HepG2 (cell line): ENCODE measurements around the gene ST6GALNAC2. TPM values are rescaled to one million over a fixed set of nuclear protein-coding genes. Genes with fewer than 3 reads are reported as not detected.

Source experiments
- ELF3 ChIP-seq: IDR thresholded peaks from 2 replicates; pipeline ENCODE4 v1.6.1; 2016; ENCODE audit warnings: missing genetic modification reagents, missing compliant biosample characterization
- GPN1 ChIP-seq: sonication (generic); formaldehyde crosslinking; IDR thresholded peaks from 2 replicates; pipeline ENCODE4 v1.5.1; 2020; ENCODE audit warnings: missing genetic modification reagents, borderline replicate concordance
- HNRNPH1 ChIP-seq: fragments of 200-400 bp; formaldehyde crosslinking; optimal IDR thresholded peaks from 2 replicates; pipeline ENCODE3; 2017; ENCODE audit warnings: mild to moderate bottlenecking, low read depth, low read length
- IRX3 ChIP-seq: sonication (generic); formaldehyde crosslinking; IDR thresholded peaks from 2 replicates; pipeline ENCODE4 v1.8.1; 2023; ENCODE audit warnings: mild to moderate bottlenecking, low read depth, missing genetic modification reagents, borderline replicate concordance
- JDP2 ChIP-seq: sonication (generic); formaldehyde crosslinking; IDR thresholded peaks from 2 replicates; pipeline ENCODE4 v1.8.1; 2022; ENCODE audit warnings: missing genetic modification reagents, borderline replicate concordance
- KLF9 ChIP-seq: IDR thresholded peaks from 2 replicates; pipeline ENCODE4 v1.6.1; 2016; ENCODE audit warnings: low read depth
- MIER3 ChIP-seq: IDR thresholded peaks from 2 replicates; pipeline ENCODE4 v1.6.1; 2016; ENCODE audit warnings: missing compliant biosample characterization, borderline replicate concordance
- PLRG1 ChIP-seq: fragments of 450-650 bp; conservative IDR thresholded peaks from 2 replicates; pipeline ENCODE4 v1.6.1; 2016
- U2AF1 ChIP-seq: fragments of 200-400 bp; formaldehyde crosslinking; optimal IDR thresholded peaks from 2 replicates; pipeline ENCODE3; 2017; ENCODE audit warnings: mild to moderate bottlenecking, low read depth, low read length
- ZBTB8A ChIP-seq: sonication (generic); formaldehyde crosslinking; IDR thresholded peaks from 2 replicates; pipeline ENCODE4 v1.4.0; 2020; ENCODE audit warnings: mild to moderate bottlenecking, low read depth, missing genetic modification reagents, borderline replicate concordance
- ZKSCAN8 ChIP-seq: IDR thresholded peaks from 2 replicates; pipeline ENCODE4 v1.6.1; 2016; ENCODE audit warnings: borderline replicate concordance, missing genetic modification reagents, missing compliant biosample characterization
- ZNF354B ChIP-seq: sonication (generic); formaldehyde crosslinking; IDR thresholded peaks from 2 replicates; pipeline ENCODE4 v1.8.0; 2022; ENCODE audit warnings: mild to moderate bottlenecking, missing genetic modification reagents
- ZNF615 ChIP-seq: sonication (generic); formaldehyde crosslinking; IDR thresholded peaks from 2 replicates; pipeline ENCODE4 v1.5.0; 2020; ENCODE audit warnings: mild to moderate bottlenecking, missing genetic modification reagents, borderline replicate concordance
- ZNF768 ChIP-seq: sonication (generic); formaldehyde crosslinking; IDR thresholded peaks from 2 replicates; pipeline ENCODE4 v1.4.0; 2020; ENCODE audit warnings: missing genetic modification reagents
- ZNF850 ChIP-seq: sonication (generic); formaldehyde crosslinking; conservative IDR thresholded peaks from 2 replicates; pipeline ENCODE4 v1.9.0; 2021; ENCODE audit warnings: mild to moderate bottlenecking, missing genetic modification reagents
- polyA plus RNA-seq, 8 experiments: library from polyadenylated mRNA; depleted of rRNA in 3 of 8; stranded (reverse) in 7 of 8; unstranded in 1 of 8; fragments of >200 nt; fragmentation: Illumina TruSeq in 4 of 8; extraction: Trizol in 4 of 8; gene quantifications; 2 replicates each; pipeline versions ENCODE4 v1.2.1 to v1.2.3, GENCODE V29; 2011 to 2016; ENCODE audit warnings: low read depth in 4 of 8, missing spikeins in 1 of 8, mixed read lengths in 1 of 8; ENCODE audit not compliant: insufficient read depth in 1 of 8
- total RNA-seq, 5 experiments: library from RNA; depleted of rRNA; stranded (reverse); fragments of >200 nt; fragmentation: Illumina TruSeq; extraction: Trizol; gene quantifications; 2 replicates each; pipeline ENCODE4 v1.2.3, GENCODE V29; 2016; ENCODE audit warnings: low read depth in 1 of 5
- TF ChIP-seq, protein P1 (sequence below): sonication (generic); formaldehyde crosslinking; IDR thresholded peaks from 2 replicates; pipeline ENCODE4 v1.4.0; 2020; ENCODE audit warnings: mild to moderate bottlenecking, missing genetic modification reagents
- TF ChIP-seq, protein P2 (sequence below): sonication (generic); formaldehyde crosslinking; IDR thresholded peaks from 2 replicates; pipeline ENCODE4 v1.8.0; 2022; ENCODE audit warnings: mild to moderate bottlenecking, missing genetic modification reagents, moderate library complexity
- TF ChIP-seq, protein P3 (sequence below): sonication (generic); formaldehyde crosslinking; IDR thresholded peaks from 2 replicates; pipeline ENCODE4 v1.4.0; 2020; ENCODE audit warnings: missing genetic modification reagents, borderline replicate concordance
- TF ChIP-seq, protein P4 (sequence below): sonication (generic); formaldehyde crosslinking; IDR thresholded peaks from 2 replicates; pipeline ENCODE4 v1.8.1; 2023; ENCODE audit warnings: mild to moderate bottlenecking, missing genetic modification reagents, borderline replicate concordance
- TF ChIP-seq, protein P5 (sequence below), 2 experiments: sonication (generic) in 1 of 2; formaldehyde crosslinking in 1 of 2; IDR thresholded peaks; 2 replicates each; pipeline versions ENCODE4 v1.4.0 to v1.6.1; 2018 to 2020; ENCODE audit warnings: missing genetic modification reagents in 2 of 2, borderline replicate concordance in 1 of 2, low read depth in 1 of 2, mild to moderate bottlenecking in 1 of 2, missing biosample characterization in 1 of 2
- TF ChIP-seq, protein P6 (sequence below): sonication (generic); formaldehyde crosslinking; IDR thresholded peaks from 2 replicates; pipeline ENCODE4 v1.5.1; 2020; ENCODE audit warnings: mild to moderate bottlenecking, moderate library complexity, missing genetic modification reagents

ST6GALNAC2 gene
- total and polyA plus RNA-seq, 2 of the 13 experiments (the other 11 are each of a cell fraction or from before 2014, with no cell fraction given) = 0.12 to 0.49 TPM

DNA sequence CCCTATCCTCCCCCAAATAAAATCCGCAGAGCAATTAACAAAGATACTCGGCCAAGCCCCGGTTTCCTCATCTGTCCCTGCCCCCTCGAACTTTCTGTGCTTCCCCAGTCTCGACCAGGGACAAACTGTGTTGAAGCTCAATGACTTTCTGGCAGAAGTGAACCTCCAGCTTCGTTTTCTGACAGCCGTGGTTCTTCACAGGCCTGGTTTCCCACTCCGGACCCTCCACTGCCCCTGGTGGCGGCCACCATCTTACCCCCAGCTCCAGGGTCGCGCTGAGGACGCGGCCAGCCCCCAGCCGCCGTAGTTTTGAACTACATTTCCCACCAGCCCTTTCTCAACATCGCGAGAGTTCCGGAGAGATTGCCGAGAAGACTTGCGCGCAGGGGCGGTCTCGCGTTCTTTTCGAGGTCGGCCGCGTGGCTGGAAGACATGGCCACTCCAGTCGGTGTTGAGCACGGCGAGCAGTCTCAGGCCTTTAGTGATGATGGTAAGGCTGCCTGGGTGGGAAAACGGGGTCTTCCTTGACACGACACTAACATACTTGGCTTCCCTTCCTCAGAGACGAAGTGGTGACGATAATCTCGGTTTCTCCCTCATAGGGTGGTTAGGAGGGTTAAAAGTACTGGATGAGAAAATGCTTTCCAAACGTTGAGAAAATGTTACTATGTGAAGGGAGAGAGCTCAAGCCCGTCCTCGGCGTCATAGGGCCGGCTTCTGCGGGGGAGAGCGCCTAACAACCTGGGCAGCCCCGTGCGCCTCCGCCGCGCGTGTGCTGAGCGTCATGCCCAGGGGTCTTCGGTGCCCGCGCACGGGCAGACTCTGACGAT is 28.1 kb downstream of the ST6GALNAC2 start (continued):
- TF ChIP-seq, protein P1, sequence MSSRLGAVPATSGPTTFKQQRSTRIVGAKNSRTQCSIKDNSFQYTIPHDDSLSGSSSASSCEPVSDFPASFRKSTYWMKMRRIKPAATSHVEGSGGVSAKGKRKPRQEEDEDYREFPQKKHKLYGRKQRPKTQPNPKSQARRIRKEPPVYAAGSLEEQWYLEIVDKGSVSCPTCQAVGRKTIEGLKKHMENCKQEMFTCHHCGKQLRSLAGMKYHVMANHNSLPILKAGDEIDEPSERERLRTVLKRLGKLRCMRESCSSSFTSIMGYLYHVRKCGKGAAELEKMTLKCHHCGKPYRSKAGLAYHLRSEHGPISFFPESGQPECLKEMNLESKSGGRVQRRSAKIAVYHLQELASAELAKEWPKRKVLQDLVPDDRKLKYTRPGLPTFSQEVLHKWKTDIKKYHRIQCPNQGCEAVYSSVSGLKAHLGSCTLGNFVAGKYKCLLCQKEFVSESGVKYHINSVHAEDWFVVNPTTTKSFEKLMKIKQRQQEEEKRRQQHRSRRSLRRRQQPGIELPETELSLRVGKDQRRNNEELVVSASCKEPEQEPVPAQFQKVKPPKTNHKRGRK = no peak; the same call in 1 of the 2 replicates
- TF ChIP-seq KLF9 (CRISPR knock-in tag) = no peak
- TF ChIP-seq GPN1 (CRISPR knock-in tag) = no peak
- TF ChIP-seq, protein P2, sequence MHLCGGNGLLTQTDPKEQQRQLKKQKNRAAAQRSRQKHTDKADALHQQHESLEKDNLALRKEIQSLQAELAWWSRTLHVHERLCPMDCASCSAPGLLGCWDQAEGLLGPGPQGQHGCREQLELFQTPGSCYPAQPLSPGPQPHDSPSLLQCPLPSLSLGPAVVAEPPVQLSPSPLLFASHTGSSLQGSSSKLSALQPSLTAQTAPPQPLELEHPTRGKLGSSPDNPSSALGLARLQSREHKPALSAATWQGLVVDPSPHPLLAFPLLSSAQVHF (CRISPR knock-in tag) = peak; percentile 83
- TF ChIP-seq ZNF768 (CRISPR knock-in tag) = peak; percentile 40
- 0 out of 2 replicates have a peak, but pooled peaks have one; percentile 25 for TF ChIP-seq IRX3 (CRISPR knock-in tag)
- TF ChIP-seq, protein P3, sequence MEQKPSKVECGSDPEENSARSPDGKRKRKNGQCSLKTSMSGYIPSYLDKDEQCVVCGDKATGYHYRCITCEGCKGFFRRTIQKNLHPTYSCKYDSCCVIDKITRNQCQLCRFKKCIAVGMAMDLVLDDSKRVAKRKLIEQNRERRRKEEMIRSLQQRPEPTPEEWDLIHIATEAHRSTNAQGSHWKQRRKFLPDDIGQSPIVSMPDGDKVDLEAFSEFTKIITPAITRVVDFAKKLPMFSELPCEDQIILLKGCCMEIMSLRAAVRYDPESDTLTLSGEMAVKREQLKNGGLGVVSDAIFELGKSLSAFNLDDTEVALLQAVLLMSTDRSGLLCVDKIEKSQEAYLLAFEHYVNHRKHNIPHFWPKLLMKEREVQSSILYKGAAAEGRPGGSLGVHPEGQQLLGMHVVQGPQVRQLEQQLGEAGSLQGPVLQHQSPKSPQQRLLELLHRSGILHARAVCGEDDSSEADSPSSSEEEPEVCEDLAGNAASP (CRISPR knock-in tag) = peak; percentile 98
- TF ChIP-seq, protein P4, sequence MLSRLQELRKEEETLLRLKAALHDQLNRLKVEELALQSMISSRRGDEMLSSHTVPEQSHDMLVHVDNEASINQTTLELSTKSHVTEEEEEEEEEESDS (CRISPR knock-in tag) = no peak
- TF ChIP-seq PLRG1 = no peak
- TF ChIP-seq ZNF850 = no peak
- TF ChIP-seq U2AF1 = no peak
- TF ChIP-seq MIER3 (CRISPR knock-in tag) = peak; percentile 95; the same call in 1 of the 2 replicates
- peak; percentile 44; the same call in 1 of the 2 replicates for TF ChIP-seq ZNF354B (CRISPR knock-in tag)
- TF ChIP-seq, protein P5, sequence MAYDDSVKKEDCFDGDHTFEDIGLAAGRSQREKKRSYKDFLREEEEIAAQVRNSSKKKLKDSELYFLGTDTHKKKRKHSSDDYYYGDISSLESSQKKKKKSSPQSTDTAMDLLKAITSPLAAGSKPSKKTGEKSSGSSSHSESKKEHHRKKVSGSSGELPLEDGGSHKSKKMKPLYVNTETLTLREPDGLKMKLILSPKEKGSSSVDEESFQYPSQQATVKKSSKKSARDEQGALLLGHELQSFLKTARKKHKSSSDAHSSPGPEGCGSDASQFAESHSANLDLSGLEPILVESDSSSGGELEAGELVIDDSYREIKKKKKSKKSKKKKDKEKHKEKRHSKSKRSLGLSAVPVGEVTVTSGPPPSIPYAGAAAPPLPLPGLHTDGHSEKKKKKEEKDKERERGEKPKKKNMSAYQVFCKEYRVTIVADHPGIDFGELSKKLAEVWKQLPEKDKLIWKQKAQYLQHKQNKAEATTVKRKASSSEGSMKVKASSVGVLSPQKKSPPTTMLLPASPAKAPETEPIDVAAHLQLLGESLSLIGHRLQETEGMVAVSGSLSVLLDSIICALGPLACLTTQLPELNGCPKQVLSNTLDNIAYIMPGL (CRISPR knock-in tag; IDR thresholded peaks at IDR 0.05; ENCODE audit: borderline replicate concordance in 1 of 2, low read depth in 1 of 2) = peak; percentile 98 to 99
- TF ChIP-seq ZBTB8A (CRISPR knock-in tag) = peak; percentile 61; the same call in 1 of the 2 replicates
- TF ChIP-seq ZNF615 (CRISPR knock-in tag) = peak; percentile 94
- TF ChIP-seq, protein P6, sequence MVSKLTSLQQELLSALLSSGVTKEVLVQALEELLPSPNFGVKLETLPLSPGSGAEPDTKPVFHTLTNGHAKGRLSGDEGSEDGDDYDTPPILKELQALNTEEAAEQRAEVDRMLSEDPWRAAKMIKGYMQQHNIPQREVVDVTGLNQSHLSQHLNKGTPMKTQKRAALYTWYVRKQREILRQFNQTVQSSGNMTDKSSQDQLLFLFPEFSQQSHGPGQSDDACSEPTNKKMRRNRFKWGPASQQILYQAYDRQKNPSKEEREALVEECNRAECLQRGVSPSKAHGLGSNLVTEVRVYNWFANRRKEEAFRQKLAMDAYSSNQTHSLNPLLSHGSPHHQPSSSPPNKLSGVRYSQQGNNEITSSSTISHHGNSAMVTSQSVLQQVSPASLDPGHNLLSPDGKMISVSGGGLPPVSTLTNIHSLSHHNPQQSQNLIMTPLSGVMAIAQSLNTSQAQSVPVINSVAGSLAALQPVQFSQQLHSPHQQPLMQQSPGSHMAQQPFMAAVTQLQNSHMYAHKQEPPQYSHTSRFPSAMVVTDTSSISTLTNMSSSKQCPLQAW (CRISPR knock-in tag) = peak; percentile 92
- TF ChIP-seq ELF3 (CRISPR knock-in tag) = peak; percentile 67
- no peak for TF ChIP-seq HNRNPH1
- peak; percentile 88 for TF ChIP-seq ZKSCAN8 (CRISPR knock-in tag)
- TF ChIP-seq JDP2 (CRISPR knock-in tag) = no peak; the same call in 1 of the 2 replicates
